ENCODE measurements around the gene CHRM2.

CHRM2 gene

DNA sequence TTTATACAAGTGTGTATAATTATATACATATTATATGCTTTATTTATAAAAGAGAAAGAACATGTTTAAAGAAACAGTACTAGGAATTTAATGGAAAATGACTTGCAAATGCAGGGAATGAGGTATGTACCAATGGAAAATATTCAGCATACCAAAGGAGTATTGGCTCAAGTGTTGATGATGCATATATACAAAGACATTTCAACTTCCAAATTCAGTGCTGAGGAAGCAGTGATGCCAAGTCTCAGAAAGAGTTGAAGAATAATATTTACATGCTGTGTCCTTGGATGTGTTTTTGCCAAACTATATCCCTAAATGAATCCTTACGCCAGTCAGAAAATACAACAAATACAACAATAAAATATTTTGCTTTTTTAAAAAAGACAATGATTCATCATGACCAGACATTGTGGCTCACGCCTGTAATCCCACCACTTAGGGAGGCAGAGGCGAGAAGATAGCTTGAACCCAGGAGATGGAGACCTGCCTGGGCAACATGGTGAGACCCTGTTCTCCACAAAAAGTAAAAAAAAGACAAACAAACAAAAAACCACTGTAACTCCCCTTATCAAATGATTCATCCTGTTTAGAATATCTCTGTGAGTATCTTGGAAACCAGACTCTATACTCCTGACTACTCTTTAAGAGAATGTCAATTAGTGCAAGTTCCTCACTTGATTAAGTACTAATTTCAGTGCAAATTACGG, 157.2 kb downstream of the CHRM2 start:
- Histone ChIP-seq H4K20me1 (ENCODE audit: control insufficient read depth, insufficient read depth, low read depth, low read length) (no peaks in the 10 kb centered on the region), H3K9me2 (replicated peaks; ENCODE audit: control insufficient read depth, low read length) (no peaks in the 10 kb centered on the region)
- TF ChIP-seq EZH2phosphoT487 (IDR thresholded peaks at IDR 0.05; ENCODE audit: borderline replicate concordance, low read length), result no peak
- TF ChIP-seq, protein P1, sequence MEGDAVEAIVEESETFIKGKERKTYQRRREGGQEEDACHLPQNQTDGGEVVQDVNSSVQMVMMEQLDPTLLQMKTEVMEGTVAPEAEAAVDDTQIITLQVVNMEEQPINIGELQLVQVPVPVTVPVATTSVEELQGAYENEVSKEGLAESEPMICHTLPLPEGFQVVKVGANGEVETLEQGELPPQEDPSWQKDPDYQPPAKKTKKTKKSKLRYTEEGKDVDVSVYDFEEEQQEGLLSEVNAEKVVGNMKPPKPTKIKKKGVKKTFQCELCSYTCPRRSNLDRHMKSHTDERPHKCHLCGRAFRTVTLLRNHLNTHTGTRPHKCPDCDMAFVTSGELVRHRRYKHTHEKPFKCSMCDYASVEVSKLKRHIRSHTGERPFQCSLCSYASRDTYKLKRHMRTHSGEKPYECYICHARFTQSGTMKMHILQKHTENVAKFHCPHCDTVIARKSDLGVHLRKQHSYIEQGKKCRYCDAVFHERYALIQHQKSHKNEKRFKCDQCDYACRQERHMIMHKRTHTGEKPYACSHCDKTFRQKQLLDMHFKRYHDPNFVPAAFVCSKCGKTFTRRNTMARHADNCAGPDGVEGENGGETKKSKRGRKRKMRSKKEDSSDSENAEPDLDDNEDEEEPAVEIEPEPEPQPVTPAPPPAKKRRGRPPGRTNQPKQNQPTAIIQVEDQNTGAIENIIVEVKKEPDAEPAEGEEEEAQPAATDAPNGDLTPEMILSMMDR (IDR thresholded peaks at IDR 0.05; ENCODE audit: low read depth, low read length, poor library complexity, severe bottlenecking), result no peak

DNA sequence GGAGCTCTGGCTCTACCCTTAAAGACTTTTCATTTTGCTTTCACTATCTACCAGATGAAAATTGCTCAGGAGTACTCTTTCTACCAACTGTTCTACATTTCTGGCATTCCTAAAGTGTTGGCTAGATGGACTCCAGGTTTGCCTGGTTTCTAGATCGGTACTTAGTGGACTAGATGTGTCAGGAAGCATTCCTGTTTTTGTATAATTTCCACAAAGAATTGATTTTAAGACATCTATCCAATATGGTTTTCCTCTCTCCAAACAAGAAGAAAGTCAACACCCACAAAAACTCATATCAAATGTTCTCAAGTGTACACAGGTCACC, 157.7 kb downstream of the CHRM2 start:
- H3K36me3 ChIP-seq (ENCODE audit: control insufficient read depth, low read length), result no peaks in the 10 kb centered on the region
- no peaks in the 10 kb centered on the region for H3K79me2 ChIP-seq (ENCODE audit: control insufficient read depth, low read length)
- TF ChIP-seq, protein P1 (IDR thresholded peaks at IDR 0.05; ENCODE audit: low read depth, low read length, poor library complexity, severe bottlenecking), result no peak
- no peak for TF ChIP-seq EZH2phosphoT487 (IDR thresholded peaks at IDR 0.05; ENCODE audit: borderline replicate concordance, low read length)
- H3K4me1 ChIP-seq (ENCODE audit: control insufficient read depth, low read length), result no peaks in the 10 kb centered on the region
- H4K20me1 ChIP-seq (ENCODE audit: control insufficient read depth, insufficient read depth, low read depth, low read length), result no peaks in the 10 kb centered on the region
- H3K9me2 ChIP-seq (replicated peaks; ENCODE audit: control insufficient read depth, low read length), result no peaks in the 10 kb centered on the region
- no peaks in the 10 kb centered on the region for H3K9me3 ChIP-seq (ENCODE audit: control insufficient read depth, insufficient read depth, low read length)
- no peak overlapping the region for H3K4me3 ChIP-seq (ENCODE audit: low read length)
- H3K27me3 ChIP-seq (ENCODE audit: control insufficient read depth, low read length), result no peaks in the 10 kb centered on the region
- H3F3A ChIP-seq (ENCODE audit: control insufficient read depth, insufficient read depth), result no peaks in the 10 kb centered on the region
- no peak overlapping the region for H3K27ac ChIP-seq (ENCODE audit: low read depth, low read length)
- H3K4me2 ChIP-seq (ENCODE audit: low read length), result no peak overlapping the region

More for the DNA sequence above, 157.2 kb downstream of the CHRM2 start:
- H3K36me3 ChIP-seq (ENCODE audit: control insufficient read depth, low read length), result no peaks in the 10 kb centered on the region
- H3K27ac ChIP-seq (ENCODE audit: low read depth, low read length), result no peak overlapping the region
- no peaks in the 10 kb centered on the region for H3K79me2 ChIP-seq (ENCODE audit: control insufficient read depth, low read length)
- no peaks in the 10 kb centered on the region for H3K27me3 ChIP-seq (ENCODE audit: control insufficient read depth, low read length)
- H3K4me2 ChIP-seq (ENCODE audit: low read length), result no peak overlapping the region
- no peaks in the 10 kb centered on the region for H3K9me3 ChIP-seq (ENCODE audit: control insufficient read depth, insufficient read depth, low read length)
- H3F3A ChIP-seq (ENCODE audit: control insufficient read depth, insufficient read depth), result no peaks in the 10 kb centered on the region
- no peak overlapping the region for H3K4me3 ChIP-seq (ENCODE audit: low read length)
- no peaks in the 10 kb centered on the region for H3K4me1 ChIP-seq (ENCODE audit: control insufficient read depth, low read length)

DNA sequence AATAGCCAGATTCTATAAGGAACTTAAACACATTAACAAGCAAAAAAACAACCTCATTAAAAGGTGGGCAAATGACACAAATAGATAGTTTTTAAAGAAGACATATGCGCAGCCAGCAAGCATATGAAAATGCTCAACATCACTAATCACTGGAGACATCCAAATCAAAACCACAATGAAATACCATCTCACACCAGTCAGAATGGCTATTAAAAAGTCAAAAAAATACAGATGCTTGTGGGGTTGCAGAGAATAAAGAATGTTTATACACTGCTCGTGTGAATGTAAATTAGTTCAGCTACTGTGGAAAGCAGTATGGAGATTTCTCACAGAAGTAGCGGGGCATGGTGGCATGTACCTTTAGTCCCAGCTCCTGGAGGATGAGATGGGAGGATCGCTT, 164.0 kb downstream of the CHRM2 start:
- Histone ChIP-seq H3K27me3 (ENCODE audit: control insufficient read depth, low read length) (no peaks in the 10 kb centered on the region), H3K4me3 (ENCODE audit: low read length) (no peak overlapping the region), H3F3A (ENCODE audit: control insufficient read depth, insufficient read depth) (no peaks in the 10 kb centered on the region), H3K27ac (ENCODE audit: low read depth, low read length) (no peak overlapping the region), H3K9me3 (ENCODE audit: control insufficient read depth, insufficient read depth, low read length) (no peaks in the 10 kb centered on the region), H3K79me2 (ENCODE audit: control insufficient read depth, low read length) (no peaks in the 10 kb centered on the region), H3K4me2 (ENCODE audit: low read length) (no peak overlapping the region), H4K20me1 (ENCODE audit: control insufficient read depth, insufficient read depth, low read depth, low read length) (no peaks in the 10 kb centered on the region), H3K4me1 (ENCODE audit: control insufficient read depth, low read length) (no peaks in the 10 kb centered on the region), H3K36me3 (ENCODE audit: control insufficient read depth, low read length) (no peaks in the 10 kb centered on the region), H3K9me2 (replicated peaks; ENCODE audit: control insufficient read depth, low read length) (no peaks in the 10 kb centered on the region)
- TF ChIP-seq, protein P1 (IDR thresholded peaks at IDR 0.05; ENCODE audit: low read depth, low read length, poor library complexity, severe bottlenecking), result no peak
- no peak for TF ChIP-seq EZH2phosphoT487 (IDR thresholded peaks at IDR 0.05; ENCODE audit: borderline replicate concordance, low read length)
